CD4-positive, alpha-beta T cell (primary cell): ENCODE measurements around the gene SPRED2. TPM values are rescaled to one million over a fixed set of nuclear protein-coding genes. Genes with fewer than 3 reads are reported as not detected.

Source experiments
- ATAC-seq: fragments of 200-7000 bp; cut with Tn5 transposase; one replicate; pipeline ENCODE4 v1.10.0; 2022; ENCODE audit warnings: mild to moderate bottlenecking; ENCODE audit not compliant: poor library complexity
- CTCF ChIA-PET: fragments of 350-600 bp; sonication (Branson Sonifier 250); formaldehyde crosslinking; loops from one replicate; lab custom pipeline; 2021; ENCODE audit warnings: antibody characterized with exemption, inconsistent platforms; lab: Charles Lee
- POLR2A ChIA-PET: fragments of 350-600 bp; sonication (Branson Sonifier 250); formaldehyde crosslinking; loops from one replicate; lab custom pipeline; 2021; ENCODE audit warnings: antibody characterized with exemption, inconsistent platforms; lab: Charles Lee
- DNase-seq, 14 experiments: peaks; one replicate each; pipeline ENCODE4 v3.0.0-alpha.2; 2013 to 2020; ENCODE audit warnings: mixed read lengths in 2 of 14
- H3K27ac ChIP-seq, 2 donors: one replicate each; pipeline versions ENCODE4 v1.5.1 to v1.7.0; 2013; ENCODE audit warnings: low read length in 2 of 2, low read depth in 1 of 2, mild to moderate bottlenecking in 1 of 2
- H3K27me3 ChIP-seq, 2 experiments: 1 replicate in 1 of 2; 2 replicates in 1 of 2; pipeline versions ENCODE4 v1.6.1 to v1.7.0; 2013; ENCODE audit warnings: low read length in 2 of 2, control low read depth in 1 of 2, mild to moderate bottlenecking in 1 of 2, moderate library complexity in 1 of 2; ENCODE audit not compliant: insufficient read depth in 2 of 2, control insufficient read depth in 1 of 2
- H3K36me3 ChIP-seq: one replicate; pipeline ENCODE4 v1.6.1; 2013; ENCODE audit warnings: low read length, control low read depth; ENCODE audit not compliant: insufficient read depth
- H3K4me1 ChIP-seq: one replicate; pipeline ENCODE4 v1.6.1; 2013; ENCODE audit warnings: low read length, control low read depth; ENCODE audit not compliant: insufficient read depth
- H3K4me3 ChIP-seq: one replicate; pipeline ENCODE4 v1.5.1; 2013; ENCODE audit warnings: mild to moderate bottlenecking, low read length, moderate library complexity
- H3K9me3 ChIP-seq, 2 experiments: 1 replicate in 1 of 2; 2 replicates in 1 of 2; pipeline versions ENCODE4 v1.6.1 to v1.7.0; 2013; ENCODE audit warnings: low read length in 2 of 2, mild to moderate bottlenecking in 2 of 2, control low read depth in 1 of 2, moderate library complexity in 1 of 2; ENCODE audit not compliant: control insufficient read depth in 1 of 2, insufficient read depth in 1 of 2
- H3K27ac Mint-ChIP-seq: one replicate; pipeline ENCODE4 v1.8.0; 2020; ENCODE audit warnings: mixed read lengths
- H3K27me3 Mint-ChIP-seq: one replicate; pipeline ENCODE4 v1.8.0; 2021; ENCODE audit warnings: mixed read lengths
- H3K36me3 Mint-ChIP-seq: one replicate; pipeline ENCODE4 v1.8.0; 2021; ENCODE audit warnings: low read depth, mixed read lengths
- H3K4me1 Mint-ChIP-seq: one replicate; pipeline ENCODE4 v1.8.0; 2021; ENCODE audit warnings: low read depth, mixed read lengths
- H3K4me3 Mint-ChIP-seq: one replicate; pipeline ENCODE4 v1.8.0; 2020; ENCODE audit warnings: mild to moderate bottlenecking, mixed read lengths
- H3K9me3 Mint-ChIP-seq: one replicate; pipeline ENCODE4 v1.8.0; 2020; ENCODE audit warnings: mixed read lengths
- CTCF ChIP-seq: fragments of 200-600 bp; IDR thresholded peaks from one replicate; pipeline ENCODE4 v1.8.0; 2022; ENCODE audit warnings: antibody characterized with exemption, mild to moderate bottlenecking
- intact Hi-C, 2 experiments: fragments of 100-400 bp; cut with DNase I in 1 of 2; cut with micrococcal nuclease in 1 of 2; formaldehyde crosslinking; loops; one replicate each; pipeline versions ENCODE4 v1.15.1 to v1.9.0; 2023 to 2025; cut with DNase I, micrococcal nuclease
- total RNA-seq, 174 experiments: library from RNA in 2 of 174; stranded (reverse) in 2 of 174; gene quantifications; one replicate each; pipeline ENCODE4 v1.2.3 and lab custom pipeline; 2021 to 2026

Gene SPRED2
- total RNA-seq, 2 experiments from 2014 or later: 2.5 to 2.8 TPM

GRCh38 chr2:65475000-65475399 is 42.6 kb upstream of the SPRED2 start:
- intact Hi-C loops: no loop called here
- DNase-seq: no peak
- no peak overlapping the region for H3K4me3 ChIP-seq
- no peaks in the 10 kb centered on the region for H3K36me3 ChIP-seq
- TF ChIP-seq CTCF: no peak
- peaks cover 9 to 14% of the 10 kb centered on the region in 2 experiments for H3K9me3 ChIP-seq
- no peaks in the 10 kb centered on the region for H3K9me3 Mint-ChIP-seq
- no peaks in the 10 kb centered on the region for H3K27me3 ChIP-seq
- H3K4me3 Mint-ChIP-seq: no peak overlapping the region
- POLR2A ChIA-PET: no interaction called here
- no peak overlapping the region for H3K27ac Mint-ChIP-seq
- no peaks in the 10 kb centered on the region for H3K36me3 Mint-ChIP-seq
- peaks cover 4% of the 10 kb centered on the region for H3K27me3 Mint-ChIP-seq
- H3K4me1 ChIP-seq: no peaks in the 10 kb centered on the region
- H3K4me1 Mint-ChIP-seq: no peaks in the 10 kb centered on the region
- ATAC-seq: no peak
- CTCF ChIA-PET: no interaction called here
- H3K27ac ChIP-seq: no peak overlapping the region

- Histone ChIP-seq H3K4me1 (no peaks in the 10 kb centered on the region), H3K9me3 (peaks cover 9 to 14% of the 10 kb centered on the region in 2 experiments), H3K4me3 (no peak overlapping the region), H3K36me3 (no peaks in the 10 kb centered on the region), H3K27me3 (no peaks in the 10 kb centered on the region), H3K27ac (no peak overlapping the region)
- intact Hi-C loops: no loop called here
- ATAC-seq: no peak
- no peak for TF ChIP-seq CTCF
- no peak for DNase-seq
- Mint-ChIP-seq H3K27ac (no peak overlapping the region), H3K9me3 (no peaks in the 10 kb centered on the region), H3K27me3 (no peaks in the 10 kb centered on the region), H3K36me3 (no peaks in the 10 kb centered on the region), H3K4me3 (no peak overlapping the region), H3K4me1 (no peaks in the 10 kb centered on the region)
- CTCF ChIA-PET: no interaction called here
- POLR2A ChIA-PET: no interaction called here
Measured at GRCh38 chr2:65473045-65473444, 40.6 kb upstream of the SPRED2 start.

- peaks cover 5 to 14% of the 10 kb centered on the region in 2 experiments for H3K9me3 ChIP-seq
- Mint-ChIP-seq H3K27ac (no peak overlapping the region), H3K9me3 (no peaks in the 10 kb centered on the region), H3K27me3 (no peaks in the 10 kb centered on the region), H3K4me3 (no peak overlapping the region), H3K36me3 (no peaks in the 10 kb centered on the region), H3K4me1 (no peaks in the 10 kb centered on the region)
- ATAC-seq: no peak
- no peak for DNase-seq
- H3K4me1 ChIP-seq: no peaks in the 10 kb centered on the region
- TF ChIP-seq CTCF: no peak
- CTCF ChIA-PET: no interaction called here
- POLR2A ChIA-PET: interaction anchor here (0.6 kb wide), 1 partner anchor 164 kb away, joined by 3 read pairs; no protein-coding TSS in a partner anchor
- no peaks in the 10 kb centered on the region for H3K36me3 ChIP-seq
- no peak overlapping the region for H3K27ac ChIP-seq
- intact Hi-C loops: no loop called here
- no peak overlapping the region for H3K4me3 ChIP-seq
- H3K27me3 ChIP-seq: no peaks in the 10 kb centered on the region
Measured at GRCh38 chr2:65471409-65471808, 39.0 kb upstream of the SPRED2 start.
